Liver (tissue), 9 donors: ENCODE data around the gene STK24. TPM values are rescaled to one million over a fixed set of nuclear protein-coding genes. Genes with fewer than 3 reads are reported as not detected.

Experiments
- DNase-seq: peaks from one replicate; pipeline ENCODE4 v3.0.0-alpha.2; 2017; ENCODE audit warnings: low spot score
- H3K27ac ChIP-seq, 2 donors: one replicate each; pipeline ENCODE4 v1.7.0; 2013; ENCODE audit warnings: inconsistent platforms in 2 of 2, low read length in 2 of 2, control low read depth in 1 of 2, low read depth in 1 of 2, mild to moderate bottlenecking in 1 of 2
- H3K27me3 ChIP-seq, 4 donors: one replicate each; pipeline versions ENCODE4 v1.6.1 to v1.7.0; 2013; ENCODE audit warnings: low read length in 3 of 4, inconsistent platforms in 1 of 4, mild to moderate bottlenecking in 1 of 4, moderate library complexity in 1 of 4; ENCODE audit not compliant: control insufficient read depth in 4 of 4, insufficient read depth in 4 of 4
- H3K36me3 ChIP-seq, 4 donors: one replicate each; pipeline versions ENCODE4 v1.6.1 to v1.7.0; 2013; ENCODE audit warnings: low read length in 3 of 4, mild to moderate bottlenecking in 3 of 4, low read depth in 1 of 4, moderate library complexity in 1 of 4; ENCODE audit not compliant: control insufficient read depth in 4 of 4, insufficient read depth in 3 of 4
- H3K4me1 ChIP-seq, 4 donors: one replicate each; pipeline versions ENCODE4 v1.6.1 to v1.7.0; 2013; ENCODE audit warnings: low read length in 3 of 4, mild to moderate bottlenecking in 3 of 4, moderate library complexity in 1 of 4; ENCODE audit not compliant: control insufficient read depth in 4 of 4, insufficient read depth in 4 of 4
- H3K4me3 ChIP-seq, 3 donors: one replicate each; pipeline versions ENCODE4 v1.6.1 to v1.7.0; 2013; ENCODE audit warnings: low read length in 3 of 3, control low read depth in 1 of 3, low read depth in 1 of 3, mild to moderate bottlenecking in 1 of 3
- H3K9ac ChIP-seq, 2 donors: one replicate each; pipeline ENCODE4 v1.7.0; 2013; ENCODE audit warnings: low read length in 2 of 2, mild to moderate bottlenecking in 2 of 2, moderate library complexity in 2 of 2, control low read depth in 1 of 2, low read depth in 1 of 2
- H3K9me3 ChIP-seq, 4 donors: one replicate each; pipeline versions ENCODE4 v1.6.1 to v1.7.0; 2013; ENCODE audit warnings: low read length in 3 of 4; ENCODE audit not compliant: control insufficient read depth in 4 of 4
- ATF3 ChIP-seq: IDR thresholded peaks from 2 replicates; pipeline ENCODE4 v1.6.1; 2016; ENCODE audit warnings: antibody characterized with exemption
- CTCF ChIP-seq: fragments of 150-350 bp; IDR thresholded peaks from 2 replicates; pipeline ENCODE4 v1.5.1; 2017; ENCODE audit warnings: improper control_type of control experiment, low read depth, low read length; ENCODE audit not compliant: missing input control
- HNF4G ChIP-seq: IDR thresholded peaks from 2 replicates; pipeline ENCODE4 v1.6.1; 2016; ENCODE audit warnings: antibody characterized with exemption
- JUND ChIP-seq, 2 donors: IDR thresholded peaks; 2 replicates each; pipeline ENCODE4 v1.6.1; 2016; ENCODE audit warnings: antibody characterized with exemption in 2 of 2
- MAX ChIP-seq: IDR thresholded peaks from 2 replicates; pipeline ENCODE4 v1.6.1; 2016; ENCODE audit warnings: antibody characterized with exemption
- REST ChIP-seq: IDR thresholded peaks from 2 replicates; pipeline ENCODE4 v1.6.1; 2016; ENCODE audit warnings: antibody characterized with exemption, mild to moderate bottlenecking
- RXRA ChIP-seq, 2 donors: IDR thresholded peaks; 2 replicates each; pipeline ENCODE4 v1.6.1; 2017 to 2018; ENCODE audit warnings: antibody characterized with exemption in 2 of 2, mild to moderate bottlenecking in 1 of 2
- SP1 ChIP-seq: IDR thresholded peaks from 2 replicates; pipeline ENCODE4 v1.6.1; 2018; ENCODE audit warnings: antibody characterized with exemption, mild to moderate bottlenecking
- YY1 ChIP-seq: IDR thresholded peaks from 2 replicates; pipeline ENCODE4 v1.6.1; 2016; ENCODE audit warnings: antibody characterized with exemption, mild to moderate bottlenecking
- ZBTB33 ChIP-seq: IDR thresholded peaks from 2 replicates; pipeline ENCODE4 v1.6.1; 2016; ENCODE audit warnings: antibody characterized with exemption
- WGBS: extraction: QIAGEN DNeasy Blood & Tissue Kit; methylation state at CpG from one replicate; pipeline ENCODE4 v1.1.7; 2013; 5-methylcytosine and 5-hydroxymethylcytosine counted together
- polyA plus RNA-seq, 2 donors: library from polyadenylated mRNA; stranded (reverse) in 1 of 2; unstranded in 1 of 2; fragments of 200-250 nt in 1 of 2; fragments of >200 nt in 1 of 2; fragmentation: Nextera tagmentation in 1 of 2; extraction: Ambion mirVana in 1 of 2; gene quantifications; one replicate each; pipeline versions ENCODE4 v1.2.1 to v1.2.3, GENCODE V29; 2013 to 2015
- total RNA-seq, 2 donors: library from RNA; depleted of rRNA; stranded (reverse); fragments of >200 nt; gene quantifications; one replicate each; pipeline ENCODE4 v1.2.3, GENCODE V29; 2014
- donor health status: healthy.
- donor health status: healthy.
- donor health status: healthy.
- donor health status: healthy.
- donor health status: healthy.

STK24 gene
- total and polyA plus RNA-seq, 4 donors: 6.4 to 43.3 (median 14.9) TPM

GRCh38 chr13:98542568-98543377 lies 34.1 kb downstream of the STK24 start (continued):
- no peak for TF ChIP-seq ZBTB33
- no peak for TF ChIP-seq JUND (IDR thresholded peaks at IDR 0.05)

GRCh38 chr13:98541701-98542203 lies 35.2 kb downstream of the STK24 start:
- H3K9me3 ChIP-seq: no peaks in the 10 kb centered on the region
- DNase-seq: no peak
- H3K36me3 ChIP-seq: no peaks in the 10 kb centered on the region
- TF ChIP-seq ATF3 (no peak), HNF4G (no peak), MAX (no peak)
- no peaks in the 10 kb centered on the region for H3K27me3 ChIP-seq
- no peak overlapping the region for H3K27ac ChIP-seq
- 64% methylated on average over 10 of the region's 10 CpGs for WGBS
- peaks cover 9 to 25% (median 19%) of the 10 kb centered on the region in 4 donors for H3K4me1 ChIP-seq
- no peak overlapping the region for H3K4me3 ChIP-seq
- H3K9ac ChIP-seq: no peak overlapping the region

GRCh38 chr13:98541191-98541590 lies 35.7 kb downstream of the STK24 start:
- H3K4me3 ChIP-seq: no peak overlapping the region
- H3K4me1 ChIP-seq: peaks cover 11 to 27% (median 20%) of the 10 kb centered on the region in 4 donors
- TF ChIP-seq REST: no peak
- no peak for TF ChIP-seq YY1
- no peak for TF ChIP-seq ATF3
- TF ChIP-seq MAX: no peak
- TF ChIP-seq RXRA (IDR thresholded peaks at IDR 0.05): no peak
- no peak for TF ChIP-seq CTCF
- TF ChIP-seq SP1: no peak
- 64% methylated on average over 5 of the region's 5 CpGs for WGBS
- DNase-seq: no peak
- H3K27me3 ChIP-seq: no peaks in the 10 kb centered on the region
- H3K9me3 ChIP-seq: no peaks in the 10 kb centered on the region
- H3K27ac ChIP-seq: no peak overlapping the region
- no peaks in the 10 kb centered on the region for H3K36me3 ChIP-seq
- no peak overlapping the region for H3K9ac ChIP-seq
